Fibroblast of mammary gland (primary cell): ENCODE data around the gene MED29.

Source experiments
- DNase-seq: peaks from one replicate; pipeline ENCODE4 v3.0.0-alpha.2; 2010; ENCODE audit warnings: low read depth
- H3K4me3 ChIP-seq: 2 replicates; pipeline ENCODE4 v1.5.1; 2011; ENCODE audit warnings: low read depth, mild to moderate bottlenecking, low read length, moderate library complexity; ENCODE audit not compliant: control insufficient read depth
- TF ChIP-seq, protein P1 (sequence below): conservative IDR thresholded peaks from 2 replicates; pipeline ENCODE4 v1.5.1; 2011; ENCODE audit warnings: low read depth, low read length, inconsistent platforms; ENCODE audit not compliant: control insufficient read depth, insufficient read depth

MED29 gene

DNA sequence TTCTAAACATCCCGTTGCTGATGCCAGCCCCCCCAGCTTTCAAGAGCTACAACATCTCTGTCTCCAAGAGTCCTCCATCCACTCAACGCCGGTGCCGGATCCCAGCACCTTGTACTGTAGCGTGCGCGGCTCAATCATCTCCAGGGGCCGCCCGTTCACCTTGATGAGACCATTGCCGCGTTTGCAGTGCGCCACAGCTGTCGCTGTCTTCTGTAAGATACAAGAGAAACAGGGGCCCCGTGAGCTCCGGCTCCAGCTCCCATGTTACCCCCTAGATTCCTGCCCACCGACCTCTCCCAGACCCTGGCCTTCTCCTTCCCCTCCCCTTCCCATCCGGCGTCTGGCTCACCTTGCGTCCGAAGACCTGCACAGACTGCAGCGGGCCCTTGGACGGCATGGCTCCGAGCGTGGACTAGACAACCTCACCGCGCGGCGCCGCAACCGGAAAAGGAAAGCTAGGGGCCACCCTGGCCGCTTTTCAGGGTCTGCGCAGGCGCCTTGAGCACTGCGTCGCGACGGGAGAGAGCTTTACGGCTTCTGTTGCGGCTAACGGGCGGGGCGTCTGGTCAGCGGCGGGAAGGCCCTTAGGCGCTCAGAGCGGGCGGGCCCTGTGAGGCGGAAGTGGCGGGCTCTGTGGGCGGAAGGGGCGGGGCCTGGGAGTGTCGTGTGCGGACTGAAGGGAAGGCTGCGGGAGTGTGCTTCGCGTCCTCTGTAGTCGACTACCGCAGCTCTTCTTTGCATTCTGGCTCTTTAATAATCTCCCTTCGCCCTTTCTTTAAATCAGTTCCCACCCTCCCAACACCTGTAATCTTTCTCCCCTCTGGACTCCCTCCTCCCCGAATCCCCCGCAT, 44.5 kb downstream of the MED29 start, which contains the start of gene RPS16:
RPS16 (minus strand) TSS at position 451 of the 851 bp plus-strand sequence; CDS start at position 397, 54 bp downstream.
- H3K4me3 ChIP-seq: peak within 1 kb of the TSS; percentile 99
- DNase-seq: peak; percentile 95
- TF ChIP-seq, protein P1, sequence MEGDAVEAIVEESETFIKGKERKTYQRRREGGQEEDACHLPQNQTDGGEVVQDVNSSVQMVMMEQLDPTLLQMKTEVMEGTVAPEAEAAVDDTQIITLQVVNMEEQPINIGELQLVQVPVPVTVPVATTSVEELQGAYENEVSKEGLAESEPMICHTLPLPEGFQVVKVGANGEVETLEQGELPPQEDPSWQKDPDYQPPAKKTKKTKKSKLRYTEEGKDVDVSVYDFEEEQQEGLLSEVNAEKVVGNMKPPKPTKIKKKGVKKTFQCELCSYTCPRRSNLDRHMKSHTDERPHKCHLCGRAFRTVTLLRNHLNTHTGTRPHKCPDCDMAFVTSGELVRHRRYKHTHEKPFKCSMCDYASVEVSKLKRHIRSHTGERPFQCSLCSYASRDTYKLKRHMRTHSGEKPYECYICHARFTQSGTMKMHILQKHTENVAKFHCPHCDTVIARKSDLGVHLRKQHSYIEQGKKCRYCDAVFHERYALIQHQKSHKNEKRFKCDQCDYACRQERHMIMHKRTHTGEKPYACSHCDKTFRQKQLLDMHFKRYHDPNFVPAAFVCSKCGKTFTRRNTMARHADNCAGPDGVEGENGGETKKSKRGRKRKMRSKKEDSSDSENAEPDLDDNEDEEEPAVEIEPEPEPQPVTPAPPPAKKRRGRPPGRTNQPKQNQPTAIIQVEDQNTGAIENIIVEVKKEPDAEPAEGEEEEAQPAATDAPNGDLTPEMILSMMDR: no peak

DNA sequence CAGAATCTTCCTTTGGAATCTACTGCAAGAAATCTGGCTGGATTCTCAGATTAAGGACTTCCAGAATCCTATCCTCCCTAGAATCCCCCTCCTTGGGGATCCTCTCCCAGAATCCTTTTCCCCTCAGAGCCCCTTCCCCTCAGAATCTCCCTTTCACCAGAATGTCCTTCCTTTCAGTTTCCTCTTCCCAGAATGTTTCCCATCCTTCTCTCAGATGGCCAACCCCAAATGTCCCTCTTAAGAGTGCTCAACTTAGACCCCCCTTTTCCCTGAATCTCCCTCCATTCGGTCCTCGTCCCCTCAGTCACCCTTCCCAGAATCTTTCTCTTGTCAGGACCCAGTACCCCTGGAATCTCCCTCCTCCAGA, 45.2 kb downstream of the MED29 start:
- DNase-seq: no peak
- TF ChIP-seq, protein P1: no peak
- peak overlapping the region; percentile 99 for H3K4me3 ChIP-seq

DNA sequence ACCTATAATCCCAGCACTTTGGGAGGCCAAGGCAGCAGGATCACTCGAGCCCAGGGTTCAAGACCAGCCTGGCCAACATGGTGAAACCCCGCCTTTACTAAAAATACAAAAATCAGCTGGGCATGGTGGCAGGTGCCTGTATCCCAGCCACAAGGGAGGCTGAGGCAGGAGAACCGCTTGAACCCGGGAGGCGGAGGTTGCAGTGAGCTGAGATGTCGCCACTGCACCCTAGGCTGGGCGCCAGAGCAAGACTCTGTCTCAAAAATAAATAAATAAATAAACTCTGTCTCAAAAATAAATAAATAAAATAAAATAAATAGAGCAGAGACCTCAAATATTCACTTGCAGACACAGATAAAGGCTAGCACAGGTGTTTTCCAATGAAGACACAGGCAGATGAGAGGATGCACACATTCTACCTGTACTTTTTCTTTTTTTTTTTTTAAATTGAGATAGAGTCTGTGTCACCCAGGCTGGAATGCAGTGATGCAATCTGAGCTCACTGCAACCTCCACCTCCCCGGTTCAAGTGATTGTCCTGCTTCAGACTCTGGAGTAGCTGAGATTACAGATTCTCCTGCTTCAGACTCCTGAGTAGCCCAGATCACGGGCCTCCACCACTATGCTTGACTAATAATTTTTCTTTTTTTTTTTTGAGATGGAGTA, 47.2 kb downstream of the MED29 start:
- no peak overlapping the region for H3K4me3 ChIP-seq
- no peak for DNase-seq

DNA sequence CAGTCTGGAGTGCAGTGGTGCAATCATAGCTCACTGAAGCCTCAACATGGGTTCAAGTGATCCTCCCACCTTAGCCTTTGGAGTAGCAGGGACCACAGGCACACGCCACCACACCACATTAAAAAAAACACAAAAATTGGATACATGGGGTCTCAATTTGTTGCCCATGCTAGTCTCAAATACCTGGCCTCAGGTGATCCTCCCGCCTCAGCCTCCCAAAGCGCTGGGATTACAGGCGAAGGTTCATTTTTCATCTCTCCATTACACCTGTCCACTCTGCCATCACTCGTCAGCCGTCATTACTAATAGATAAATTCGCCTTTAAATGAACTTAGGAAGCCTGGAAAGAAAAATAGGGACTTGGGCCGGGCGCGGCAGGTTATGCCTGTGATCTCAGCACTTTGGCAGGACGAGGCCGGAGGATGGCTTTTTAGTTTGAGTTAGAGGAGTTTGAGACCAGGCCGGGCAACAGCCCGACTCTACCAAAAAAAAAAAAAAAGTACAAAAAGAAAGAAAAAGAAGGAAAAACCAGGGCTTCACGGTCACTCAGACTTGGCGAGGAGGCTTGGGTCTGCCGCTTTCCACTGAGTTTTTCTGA, 53.5 kb downstream of the MED29 start:
- TF ChIP-seq, protein P1: no peak
- peak; percentile 40 for DNase-seq
- H3K4me3 ChIP-seq: peak overlapping the region; percentile 99

More for the DNA sequence above, 47.2 kb downstream of the MED29 start:
- TF ChIP-seq, protein P1: no peak

DNA sequence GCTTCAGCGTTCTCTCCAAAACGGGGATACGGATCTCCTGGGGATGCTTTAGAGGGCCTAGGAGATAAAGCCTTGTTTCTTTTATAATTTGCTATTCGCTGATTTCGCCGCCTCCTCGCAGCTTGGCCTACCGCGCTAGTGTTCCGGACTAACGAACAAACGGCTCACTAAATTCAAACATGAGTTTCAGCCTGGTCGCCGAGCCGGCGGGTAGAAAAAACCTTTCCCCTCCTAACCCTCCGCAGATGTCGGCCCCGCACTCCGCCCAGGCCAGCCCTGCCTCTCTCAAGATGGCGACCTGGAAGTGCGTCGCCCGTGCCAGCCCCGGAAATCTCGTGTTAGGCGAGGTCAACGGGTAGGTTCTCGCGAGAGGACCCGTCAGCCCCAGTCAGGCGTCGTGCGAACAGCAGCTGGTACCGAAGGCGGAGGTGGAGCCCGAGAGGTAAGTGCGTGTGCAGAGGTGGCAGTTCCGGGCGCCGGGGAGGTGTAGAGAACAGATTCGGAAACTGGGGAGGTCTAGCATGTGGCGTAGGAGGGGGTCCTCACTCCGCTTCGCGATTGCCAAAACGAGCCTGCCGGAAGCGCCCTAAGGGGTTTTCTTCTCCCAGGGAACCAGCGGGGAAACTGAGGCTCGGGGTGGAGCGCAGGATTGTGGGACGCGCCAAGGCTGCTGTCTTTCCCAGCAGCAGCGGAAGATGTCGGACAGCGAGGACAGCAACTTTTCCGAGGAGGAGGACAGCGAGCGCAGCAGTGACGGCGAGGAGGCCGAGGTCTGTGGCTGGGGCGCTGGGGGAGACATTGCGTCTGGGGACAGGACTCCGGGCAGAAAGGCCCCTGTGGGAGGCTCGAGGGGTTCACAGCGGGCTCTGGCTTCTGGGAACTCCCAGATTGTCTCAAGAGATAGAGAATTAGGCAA, 54.3 kb downstream of the MED29 start, which contains the start of gene SUPT5H:
SUPT5H (plus strand) TSS at position 387 of the 916 bp plus-strand sequence; CDS start at position 696, 309 bp downstream.
- peak; percentile 97 for DNase-seq
- peak within 1 kb of the TSS; percentile 99 for H3K4me3 ChIP-seq
- TF ChIP-seq, protein P1: no peak

DNA sequence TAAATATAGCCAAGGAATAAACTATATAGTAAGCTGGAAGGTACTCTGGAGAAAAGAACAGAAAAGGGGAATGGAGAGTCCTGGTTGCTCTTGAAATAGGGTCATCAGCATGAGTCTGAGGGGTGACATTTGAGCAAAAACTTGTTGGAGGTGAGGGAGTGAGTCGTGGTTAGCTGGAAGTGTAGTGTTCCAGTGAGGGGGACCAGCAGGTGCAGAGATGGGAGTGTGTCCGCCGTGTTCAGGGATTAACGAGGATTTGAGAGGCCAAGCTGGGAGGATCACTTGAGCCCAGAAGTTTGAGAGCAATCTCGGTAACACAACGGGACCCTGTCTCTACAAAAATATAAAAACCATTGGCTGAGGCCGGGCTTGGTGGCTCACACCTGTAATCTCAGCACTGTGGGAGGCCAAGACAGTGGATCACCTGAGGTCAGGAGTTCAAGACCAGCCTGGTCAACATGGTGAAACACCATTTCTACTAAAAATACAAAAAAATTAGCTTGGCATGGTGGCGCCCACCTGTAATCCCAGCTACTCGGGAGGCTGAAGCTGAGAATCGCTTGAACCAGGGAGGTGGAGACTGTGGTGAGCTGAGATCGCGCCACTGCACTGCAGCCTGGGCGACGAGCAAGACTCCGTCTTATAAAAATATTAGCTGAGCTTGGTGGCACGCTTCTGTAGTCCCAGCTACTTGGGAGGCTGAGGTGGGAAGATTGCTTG, 55.3 kb downstream of the MED29 start:
- TF ChIP-seq, protein P1: no peak
- DNase-seq: no peak
- H3K4me3 ChIP-seq: peak overlapping the region; percentile 99
